GM06990 (cell line): Measurements from ENCODE around the gene PPCDC.

Source experiments
- DNase-seq: peaks from one replicate; pipeline ENCODE4 v3.0.0-alpha.2; 2011; ENCODE audit not compliant: insufficient read length; ENCODE audit errors: extremely low read depth
- H3K27me3 ChIP-seq: replicated peaks from 2 replicates; pipeline ENCODE4 v1.6.0; 2011; ENCODE audit warnings: low read length; ENCODE audit not compliant: control insufficient read depth, insufficient read depth
- H3K36me3 ChIP-seq: 2 replicates; pipeline ENCODE4 v1.5.1; 2011; ENCODE audit warnings: low read length; ENCODE audit not compliant: control insufficient read depth, insufficient read depth
- H3K4me3 ChIP-seq: replicated peaks from 2 replicates; pipeline ENCODE4 v1.5.1; 2011; ENCODE audit warnings: low read depth, mild to moderate bottlenecking, control low read depth, low read length
- TF ChIP-seq, protein P1 (sequence below): IDR thresholded peaks from 2 replicates; pipeline ENCODE4 v1.5.1; 2011; ENCODE audit warnings: low read length, control low read depth, mild to moderate bottlenecking, inconsistent platforms; ENCODE audit not compliant: insufficient read depth, poor library complexity, severe bottlenecking

The PPCDC gene

DNA sequence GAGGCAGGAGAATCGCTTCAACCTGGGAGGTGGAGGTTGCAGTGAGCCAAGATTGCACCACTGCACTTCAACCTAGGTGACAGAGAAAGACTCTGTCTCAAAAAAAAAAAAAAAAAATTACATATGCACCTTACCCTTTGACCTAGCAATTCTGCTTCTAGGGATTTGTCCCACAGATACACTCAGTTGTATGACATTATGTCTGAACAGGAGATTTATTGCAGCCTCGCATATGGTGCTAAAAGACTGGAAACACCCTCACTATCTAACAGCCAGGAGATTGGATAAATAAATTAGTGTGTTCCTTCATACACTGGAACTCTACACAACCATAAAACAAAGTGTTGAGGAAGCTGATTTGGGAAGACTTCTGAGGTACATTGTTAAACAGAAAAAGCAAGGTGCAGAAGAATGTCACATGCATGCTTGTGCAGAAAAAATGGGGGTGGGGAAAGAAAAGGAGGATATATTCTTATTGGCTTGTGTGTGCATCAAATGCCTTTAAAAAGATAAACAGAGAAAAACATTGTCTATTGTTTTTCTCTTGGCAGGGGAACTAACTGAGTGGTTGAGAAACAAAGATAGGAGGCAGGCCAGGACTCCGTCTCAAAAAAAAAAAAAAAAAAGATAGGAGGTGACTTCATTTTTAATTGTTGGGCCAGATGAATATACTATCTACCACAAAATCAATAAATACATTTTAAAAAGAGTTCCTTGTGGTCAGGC is 30.9 kb downstream of the PPCDC start:
- Histone ChIP-seq H3K4me3 (no peak overlapping the region), H3K36me3 (peaks cover 2% of the 10 kb centered on the region), H3K27me3 (no peaks in the 10 kb centered on the region)
- TF ChIP-seq, protein P1, sequence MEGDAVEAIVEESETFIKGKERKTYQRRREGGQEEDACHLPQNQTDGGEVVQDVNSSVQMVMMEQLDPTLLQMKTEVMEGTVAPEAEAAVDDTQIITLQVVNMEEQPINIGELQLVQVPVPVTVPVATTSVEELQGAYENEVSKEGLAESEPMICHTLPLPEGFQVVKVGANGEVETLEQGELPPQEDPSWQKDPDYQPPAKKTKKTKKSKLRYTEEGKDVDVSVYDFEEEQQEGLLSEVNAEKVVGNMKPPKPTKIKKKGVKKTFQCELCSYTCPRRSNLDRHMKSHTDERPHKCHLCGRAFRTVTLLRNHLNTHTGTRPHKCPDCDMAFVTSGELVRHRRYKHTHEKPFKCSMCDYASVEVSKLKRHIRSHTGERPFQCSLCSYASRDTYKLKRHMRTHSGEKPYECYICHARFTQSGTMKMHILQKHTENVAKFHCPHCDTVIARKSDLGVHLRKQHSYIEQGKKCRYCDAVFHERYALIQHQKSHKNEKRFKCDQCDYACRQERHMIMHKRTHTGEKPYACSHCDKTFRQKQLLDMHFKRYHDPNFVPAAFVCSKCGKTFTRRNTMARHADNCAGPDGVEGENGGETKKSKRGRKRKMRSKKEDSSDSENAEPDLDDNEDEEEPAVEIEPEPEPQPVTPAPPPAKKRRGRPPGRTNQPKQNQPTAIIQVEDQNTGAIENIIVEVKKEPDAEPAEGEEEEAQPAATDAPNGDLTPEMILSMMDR, result no peak
- no peak for DNase-seq

DNA sequence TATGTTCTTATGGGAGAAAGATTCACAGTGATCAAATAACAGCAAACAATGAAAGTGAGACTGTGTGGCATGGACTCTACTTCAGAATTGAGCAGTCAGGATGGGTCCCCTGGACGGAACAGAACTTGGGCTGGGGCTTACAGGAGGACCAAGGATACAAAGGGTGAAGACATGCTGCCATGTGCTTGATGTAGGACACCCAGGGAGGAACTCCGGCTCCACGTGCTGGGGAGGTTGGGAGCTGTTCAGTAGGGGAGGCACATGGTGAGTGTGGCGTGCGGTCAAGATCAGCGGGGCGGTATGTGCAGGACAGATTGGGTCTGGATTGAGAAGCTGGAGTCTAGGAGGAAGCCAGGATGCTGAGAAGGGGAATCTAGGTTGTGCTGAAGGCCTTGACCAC is 32.6 kb downstream of the PPCDC start:
- TF ChIP-seq, protein P1, result no peak
- Histone ChIP-seq H3K27me3 (no peaks in the 10 kb centered on the region), H3K4me3 (no peak overlapping the region), H3K36me3 (no peaks in the 10 kb centered on the region; the same call in 1 of the 2 replicates)
- no peak for DNase-seq

DNA sequence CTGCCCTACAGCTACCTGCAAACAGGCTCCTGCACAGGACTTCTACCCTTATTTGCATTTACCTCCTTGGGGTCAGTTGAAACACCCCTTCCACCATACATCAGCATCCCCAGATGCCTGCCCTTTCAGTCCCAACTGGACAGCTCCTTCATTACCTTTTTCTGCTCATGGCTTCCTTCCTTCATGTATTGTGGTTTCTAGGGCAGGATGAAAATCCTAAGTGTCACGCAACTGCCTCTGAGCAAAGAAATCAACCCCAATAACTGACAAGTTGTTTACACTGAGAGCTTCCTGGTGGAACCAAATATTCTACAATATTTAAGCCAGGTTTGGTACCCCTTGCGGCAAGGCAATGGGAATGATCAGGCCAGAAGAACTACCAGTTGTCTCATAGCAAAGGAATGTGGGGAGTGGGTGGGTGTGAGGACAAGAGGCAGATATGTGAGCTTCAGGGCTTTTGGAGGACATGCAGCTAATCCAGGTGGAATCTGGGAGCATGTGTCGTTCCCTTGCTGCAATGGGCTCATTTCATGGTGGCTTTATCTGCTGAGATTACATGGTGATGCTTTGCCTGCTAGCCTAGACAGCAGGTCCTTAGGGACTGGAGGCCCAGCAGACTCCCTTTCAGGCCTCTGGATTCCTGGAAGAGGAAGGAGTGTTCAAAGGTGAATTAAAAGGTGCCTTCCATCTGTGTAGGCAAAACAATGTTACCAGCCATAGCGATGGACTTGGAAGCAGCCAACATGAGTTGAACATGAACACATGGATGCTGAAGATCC is 34.9 kb downstream of the PPCDC start:
- DNase-seq, result no peak
- Histone ChIP-seq H3K36me3 (no peaks in the 10 kb centered on the region), H3K27me3 (no peaks in the 10 kb centered on the region), H3K4me3 (no peak overlapping the region)
- TF ChIP-seq, protein P1, result no peak

DNA sequence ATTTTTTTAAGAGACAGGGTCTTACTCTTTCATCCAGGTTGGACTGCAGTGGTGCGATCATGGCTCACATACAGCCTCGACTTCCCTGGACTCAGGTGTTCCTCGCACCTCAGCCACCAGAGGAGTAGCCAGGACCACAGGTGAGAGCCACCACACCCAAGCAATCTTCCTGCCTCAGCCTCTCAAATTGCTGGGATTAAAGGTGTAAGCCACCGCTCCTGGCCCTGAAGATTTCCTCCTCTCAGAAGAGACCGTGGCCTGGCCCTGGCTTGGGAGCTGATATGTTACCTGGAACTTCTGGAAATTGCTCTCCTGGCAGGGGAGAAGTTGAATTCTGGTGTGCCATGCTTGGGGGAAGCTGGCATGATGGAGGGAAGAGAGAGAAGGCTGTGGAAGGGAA is 36.2 kb downstream of the PPCDC start:
- TF ChIP-seq, protein P1, result no peak
- H3K27me3 ChIP-seq, result no peaks in the 10 kb centered on the region
- H3K4me3 ChIP-seq, result no peak overlapping the region
- DNase-seq, result no peak
- H3K36me3 ChIP-seq, result no peaks in the 10 kb centered on the region

DNA sequence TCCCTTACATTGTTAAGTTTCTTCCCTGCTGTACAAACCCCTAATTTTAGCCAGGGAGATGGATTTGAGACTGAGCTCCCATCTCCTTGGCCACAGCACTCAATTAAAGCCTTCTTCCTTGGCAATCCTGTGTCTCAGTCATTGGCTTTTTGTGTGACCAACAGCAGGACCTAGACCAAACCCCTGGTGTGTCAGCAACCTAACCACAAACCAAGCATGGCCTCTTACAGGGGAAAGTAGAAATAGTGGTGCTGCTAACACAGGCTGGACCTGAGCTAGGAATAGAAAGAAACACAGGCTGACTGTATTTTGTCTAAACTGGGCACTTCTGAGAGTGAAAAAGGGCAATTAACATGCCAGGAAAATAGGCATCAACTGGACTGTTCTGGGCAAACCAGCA is 37.9 kb downstream of the PPCDC start:
- Histone ChIP-seq H3K27me3 (no peaks in the 10 kb centered on the region), H3K4me3 (no peak overlapping the region), H3K36me3 (no peaks in the 10 kb centered on the region)
- no peak for DNase-seq
- TF ChIP-seq, protein P1, result no peak

DNA sequence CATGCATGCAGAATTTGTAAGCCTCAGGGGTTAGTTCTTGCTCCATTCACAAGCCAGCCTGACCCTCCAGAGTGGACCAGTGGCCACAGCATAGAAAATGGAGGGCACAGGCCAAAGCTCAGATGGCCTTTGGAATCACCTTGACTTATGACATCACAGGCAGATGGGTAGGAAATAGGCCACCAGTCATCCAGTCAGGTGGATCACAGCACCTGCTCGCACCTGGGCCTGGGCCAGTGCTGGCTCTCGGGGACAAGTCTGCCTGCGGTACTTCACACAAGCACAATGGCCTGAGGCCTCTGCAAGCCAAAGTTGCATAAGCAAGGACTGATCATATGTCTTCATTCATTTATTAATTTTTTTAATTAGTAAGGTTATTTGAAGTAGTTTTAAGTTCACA is 39.3 kb downstream of the PPCDC start:
- TF ChIP-seq, protein P1, result no peak
- Histone ChIP-seq H3K4me3 (no peak overlapping the region), H3K36me3 (no peaks in the 10 kb centered on the region), H3K27me3 (no peaks in the 10 kb centered on the region)
- DNase-seq, result no peak
